GM12878 (cell line): ENCODE measurements around the gene EBF3.

Experiments
- BRCA1 ChIP-seq: IDR thresholded peaks from 2 replicates; pipeline ENCODE4 v1.6.1; 2011; ENCODE audit warnings: low read depth, low read length, improper control_type of control experiment
- EZH2 ChIP-seq: IDR thresholded peaks from 2 replicates; pipeline ENCODE4 v1.6.1; 2012; ENCODE audit warnings: low read depth, mild to moderate bottlenecking, control low read depth, inconsistent platforms, low read length, borderline replicate concordance; ENCODE audit not compliant: control insufficient read depth
- JUND ChIP-seq: IDR thresholded peaks from 2 replicates; pipeline ENCODE4 v1.6.1; 2012; ENCODE audit warnings: low read depth, mild to moderate bottlenecking, low read length, improper control_type of control experiment, moderate library complexity
- NR2F1 ChIP-seq: fragments of 450-650 bp; conservative IDR thresholded peaks from 2 replicates; pipeline ENCODE4 v1.6.1; 2017; ENCODE audit warnings: mild to moderate bottlenecking
- POLR2AphosphoS5 ChIP-seq: IDR thresholded peaks from 2 replicates; pipeline ENCODE4 v1.6.1; 2011; ENCODE audit warnings: mild to moderate bottlenecking, low read length, inconsistent platforms
- RBBP5 ChIP-seq: fragments of 200-600 bp; sonication (generic); conservative IDR thresholded peaks from 2 replicates; pipeline ENCODE4 v1.6.1; 2016
- SIN3A ChIP-seq: IDR thresholded peaks from 2 replicates; pipeline ENCODE4 v1.6.1; 2012; ENCODE audit warnings: low read depth, low read length, improper control_type of control experiment
- TAF1 ChIP-seq: IDR thresholded peaks from 2 replicates; pipeline ENCODE4 v1.6.1; 2011; ENCODE audit warnings: mild to moderate bottlenecking, low read depth, low read length, borderline replicate concordance
- TBL1XR1 ChIP-seq: IDR thresholded peaks from 2 replicates; pipeline ENCODE4 v1.6.1; 2012; ENCODE audit warnings: low read depth, low read length, improper control_type of control experiment
- TF ChIP-seq, protein P1 (sequence below), 3 experiments: IDR thresholded peaks in 2 of 3; conservative IDR thresholded peaks in 1 of 3; 2 replicates each; pipeline ENCODE4 v1.5.1; 2011; ENCODE audit warnings: low read depth in 3 of 3, low read length in 3 of 3, mild to moderate bottlenecking in 3 of 3, control low read depth in 2 of 3, moderate library complexity in 2 of 3, inconsistent platforms in 1 of 3, mixed read lengths in 1 of 3; ENCODE audit not compliant: control insufficient read depth in 2 of 3, insufficient read depth in 1 of 3; ENCODE audit errors: extremely low read depth in 1 of 3
- TF ChIP-seq, protein P2 (sequence below): fragments of 450-650 bp; IDR thresholded peaks from 2 replicates; pipeline ENCODE4 v1.6.1; 2017; ENCODE audit warnings: mild to moderate bottlenecking
- TF ChIP-seq, protein P3 (sequence below): IDR thresholded peaks from 2 replicates; pipeline ENCODE4 v1.6.1; 2012; ENCODE audit warnings: low read depth, low read length, improper control_type of control experiment

DNA sequence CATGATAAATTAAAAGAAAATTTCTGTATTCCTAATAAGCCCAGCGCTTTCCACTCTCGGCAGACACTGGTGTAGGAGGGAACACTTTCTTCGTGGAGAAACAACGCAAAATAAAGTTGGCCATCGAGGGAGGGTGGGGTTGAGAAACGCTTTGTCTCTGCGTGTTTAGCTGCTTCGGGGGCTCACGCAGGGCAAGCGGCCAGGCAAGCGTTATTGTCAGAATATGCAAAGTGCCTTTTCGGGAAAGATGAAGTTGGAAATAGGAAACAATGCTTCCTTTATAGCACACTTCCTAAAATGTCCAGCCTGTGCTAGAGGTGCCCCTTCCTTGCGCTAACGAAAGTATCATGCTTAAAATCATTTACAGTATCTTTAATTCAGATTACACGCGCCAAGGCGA lies 1.9 kb upstream of the EBF3 start:
- TF ChIP-seq, protein P1, sequence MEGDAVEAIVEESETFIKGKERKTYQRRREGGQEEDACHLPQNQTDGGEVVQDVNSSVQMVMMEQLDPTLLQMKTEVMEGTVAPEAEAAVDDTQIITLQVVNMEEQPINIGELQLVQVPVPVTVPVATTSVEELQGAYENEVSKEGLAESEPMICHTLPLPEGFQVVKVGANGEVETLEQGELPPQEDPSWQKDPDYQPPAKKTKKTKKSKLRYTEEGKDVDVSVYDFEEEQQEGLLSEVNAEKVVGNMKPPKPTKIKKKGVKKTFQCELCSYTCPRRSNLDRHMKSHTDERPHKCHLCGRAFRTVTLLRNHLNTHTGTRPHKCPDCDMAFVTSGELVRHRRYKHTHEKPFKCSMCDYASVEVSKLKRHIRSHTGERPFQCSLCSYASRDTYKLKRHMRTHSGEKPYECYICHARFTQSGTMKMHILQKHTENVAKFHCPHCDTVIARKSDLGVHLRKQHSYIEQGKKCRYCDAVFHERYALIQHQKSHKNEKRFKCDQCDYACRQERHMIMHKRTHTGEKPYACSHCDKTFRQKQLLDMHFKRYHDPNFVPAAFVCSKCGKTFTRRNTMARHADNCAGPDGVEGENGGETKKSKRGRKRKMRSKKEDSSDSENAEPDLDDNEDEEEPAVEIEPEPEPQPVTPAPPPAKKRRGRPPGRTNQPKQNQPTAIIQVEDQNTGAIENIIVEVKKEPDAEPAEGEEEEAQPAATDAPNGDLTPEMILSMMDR (IDR thresholded peaks at IDR 0.05 in 2 of 3, conservative IDR thresholded peaks at IDR 0.05 in 1 of 3; ENCODE audit: control insufficient read depth in 2 of 3, extremely low read depth in 1 of 3, insufficient read depth in 1 of 3, low read depth in 3 of 3, low read length in 3 of 3): no peak
- TF ChIP-seq, protein P2, sequence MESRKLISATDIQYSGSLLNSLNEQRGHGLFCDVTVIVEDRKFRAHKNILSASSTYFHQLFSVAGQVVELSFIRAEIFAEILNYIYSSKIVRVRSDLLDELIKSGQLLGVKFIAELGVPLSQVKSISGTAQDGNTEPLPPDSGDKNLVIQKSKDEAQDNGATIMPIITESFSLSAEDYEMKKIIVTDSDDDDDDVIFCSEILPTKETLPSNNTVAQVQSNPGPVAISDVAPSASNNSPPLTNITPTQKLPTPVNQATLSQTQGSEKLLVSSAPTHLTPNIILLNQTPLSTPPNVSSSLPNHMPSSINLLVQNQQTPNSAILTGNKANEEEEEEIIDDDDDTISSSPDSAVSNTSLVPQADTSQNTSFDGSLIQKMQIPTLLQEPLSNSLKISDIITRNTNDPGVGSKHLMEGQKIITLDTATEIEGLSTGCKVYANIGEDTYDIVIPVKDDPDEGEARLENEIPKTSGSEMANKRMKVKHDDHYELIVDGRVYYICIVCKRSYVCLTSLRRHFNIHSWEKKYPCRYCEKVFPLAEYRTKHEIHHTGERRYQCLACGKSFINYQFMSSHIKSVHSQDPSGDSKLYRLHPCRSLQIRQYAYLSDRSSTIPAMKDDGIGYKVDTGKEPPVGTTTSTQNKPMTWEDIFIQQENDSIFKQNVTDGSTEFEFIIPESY: no peak
- TF ChIP-seq, protein P3, sequence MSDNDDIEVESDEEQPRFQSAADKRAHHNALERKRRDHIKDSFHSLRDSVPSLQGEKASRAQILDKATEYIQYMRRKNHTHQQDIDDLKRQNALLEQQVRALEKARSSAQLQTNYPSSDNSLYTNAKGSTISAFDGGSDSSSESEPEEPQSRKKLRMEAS: no peak
- no peak for TF ChIP-seq TBL1XR1
- TF ChIP-seq EZH2: no peak
- no peak for TF ChIP-seq JUND
- TF ChIP-seq POLR2AphosphoS5: no peak
- TF ChIP-seq BRCA1: no peak
- TF ChIP-seq SIN3A: no peak
- TF ChIP-seq RBBP5: no peak
- no peak for TF ChIP-seq NR2F1
- no peak for TF ChIP-seq TAF1
